ENCODE data around the gene OSBPL1A.
"Not testable (repeated sequence)": the region's sequence is repeated elsewhere in the genome, so short reads cannot be mapped to it uniquely, and the experiment has no call there.

Gene OSBPL1A

DNA sequence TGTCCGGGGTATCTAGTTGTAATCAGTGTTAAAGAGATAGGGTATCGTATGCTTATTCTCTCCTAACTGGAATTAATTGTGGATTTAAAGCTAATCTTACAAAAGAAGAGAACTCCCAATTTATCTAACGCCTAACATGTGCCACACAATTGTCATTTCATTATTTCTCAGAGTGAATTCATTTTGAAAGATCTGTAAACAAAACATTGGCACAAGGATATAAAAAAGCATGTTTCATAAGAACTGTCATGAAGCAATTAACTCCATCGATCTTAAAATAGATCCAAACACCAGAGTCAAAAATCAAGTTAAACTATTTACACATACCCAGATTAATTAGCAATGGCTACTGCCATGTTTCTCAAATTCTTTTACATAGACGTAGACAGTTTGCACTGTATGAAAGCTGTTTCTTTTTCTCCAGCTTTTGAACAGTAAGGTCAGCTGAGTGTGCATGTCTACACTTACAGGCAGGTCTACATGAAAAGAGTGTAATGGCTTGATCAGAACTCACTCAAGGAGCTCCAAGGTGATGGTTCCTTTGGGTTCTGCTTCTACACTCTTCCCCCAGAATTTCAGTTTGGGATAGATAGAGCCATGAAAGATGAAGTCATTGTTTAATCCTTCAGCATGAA is 220.0 kb downstream of the OSBPL1A start:
- no peak for DNase-seq

DNA sequence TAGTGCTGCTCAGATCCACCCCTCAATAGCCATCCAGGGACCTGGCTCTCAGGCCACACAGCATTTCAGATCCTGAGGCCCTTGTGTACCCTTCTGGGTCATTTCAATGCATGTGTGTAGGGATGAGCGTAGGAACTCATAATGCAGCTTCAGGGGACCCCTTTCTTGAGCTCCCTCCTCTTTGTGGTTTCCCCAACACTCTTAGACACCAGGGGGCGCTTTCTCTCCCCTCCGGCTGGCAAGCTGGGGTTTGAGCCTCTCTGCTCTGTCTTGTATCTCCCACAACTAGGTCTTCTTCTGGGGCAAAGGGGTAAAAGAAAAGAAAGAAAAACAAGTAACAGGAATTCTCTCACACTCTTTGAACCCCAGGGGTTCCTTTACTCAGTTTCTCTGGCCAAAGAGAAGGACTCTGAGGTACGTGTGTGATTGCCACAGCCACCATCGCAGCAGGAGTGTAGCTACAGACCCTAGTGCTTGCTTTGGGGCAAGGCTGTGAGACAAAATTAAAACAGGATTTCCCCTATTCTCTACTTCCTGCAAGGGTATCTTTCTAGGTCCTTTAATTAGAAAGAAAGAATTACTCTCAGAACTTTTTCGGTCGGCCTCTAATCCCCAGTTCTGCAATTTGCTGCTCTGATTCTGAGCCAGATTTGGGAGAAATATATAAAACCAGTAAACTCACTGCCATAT is 220.8 kb downstream of the OSBPL1A start:
- DNase-seq, result peak; percentile 29

DNA sequence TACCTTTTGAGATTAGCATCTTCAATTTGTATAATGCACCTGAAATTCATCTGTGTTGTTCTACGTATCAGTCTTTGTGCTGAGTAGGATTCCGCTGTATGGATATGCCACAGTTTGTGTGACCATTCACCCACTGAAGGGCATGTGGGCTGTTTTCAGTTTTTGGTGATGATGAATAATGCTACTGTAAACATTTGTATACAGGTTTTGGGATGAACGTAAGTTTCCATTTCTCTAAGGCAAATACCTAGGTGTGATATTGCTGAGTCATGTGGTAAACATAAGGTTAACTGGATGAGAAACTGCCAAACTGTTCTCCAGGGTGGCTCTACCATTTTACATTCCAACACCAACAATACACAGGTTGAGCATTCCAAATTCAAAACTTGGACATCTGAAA is 223.6 kb downstream of the OSBPL1A start:
- no peak for DNase-seq

DNA sequence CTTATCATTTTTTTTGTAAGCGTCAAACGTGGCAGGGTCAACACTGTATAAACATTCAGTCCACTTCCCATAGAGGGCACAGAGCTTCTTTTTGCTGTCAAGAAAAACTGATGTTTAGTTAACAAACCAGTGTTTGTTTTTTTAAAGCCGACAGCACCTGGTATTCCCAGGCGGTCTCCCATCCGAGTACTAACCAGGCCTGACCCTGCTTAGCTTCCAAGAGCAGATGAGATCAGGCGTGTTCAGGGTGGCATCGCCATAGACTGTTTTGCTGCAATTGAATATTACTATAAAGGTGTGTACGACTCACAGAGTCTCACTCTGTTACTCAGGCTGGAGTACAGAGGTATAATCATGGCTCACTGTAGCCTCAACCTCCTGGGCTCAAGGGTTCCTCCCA is 227.3 kb downstream of the OSBPL1A start:
- DNase-seq, result no peak

DNA sequence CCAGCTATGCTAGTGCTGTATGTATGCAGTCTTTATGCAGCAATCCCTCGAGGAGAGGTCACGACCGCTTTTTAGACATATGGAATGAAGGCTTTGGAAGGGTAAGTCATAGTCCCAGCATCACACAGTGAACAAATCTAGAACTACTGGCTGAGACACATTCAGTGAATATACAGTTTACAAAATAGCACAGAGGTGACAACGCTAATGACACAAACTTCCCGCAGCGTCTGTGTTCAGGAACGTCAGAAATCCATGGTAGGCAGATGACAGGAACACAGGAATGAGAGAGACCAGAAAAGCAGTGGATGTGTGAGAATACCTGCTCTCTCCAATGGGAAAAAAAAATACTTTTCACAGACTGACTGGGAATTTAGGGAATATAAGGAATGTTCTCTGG is 229.1 kb downstream of the OSBPL1A start:
- DNase-seq, result no peak

DNA sequence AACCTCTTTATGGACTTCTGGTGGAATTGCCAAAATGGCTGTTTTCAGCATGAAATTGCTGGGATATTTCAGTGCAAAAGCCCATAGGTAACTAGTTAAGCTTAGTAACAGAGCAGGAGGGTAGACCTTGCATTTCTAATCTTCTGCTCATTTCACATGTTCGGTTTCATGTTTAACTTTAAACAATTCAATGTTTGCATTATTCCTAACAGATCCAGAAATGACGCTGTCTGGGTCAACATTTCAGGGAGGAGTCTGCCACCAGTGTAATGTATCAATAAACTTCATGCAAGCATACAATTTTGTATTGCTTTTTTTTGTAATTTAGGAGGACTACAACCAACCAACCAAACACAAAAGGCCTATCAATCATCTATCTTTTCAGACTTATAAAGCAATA is 236.3 kb downstream of the OSBPL1A start:
- no peak for DNase-seq

DNA sequence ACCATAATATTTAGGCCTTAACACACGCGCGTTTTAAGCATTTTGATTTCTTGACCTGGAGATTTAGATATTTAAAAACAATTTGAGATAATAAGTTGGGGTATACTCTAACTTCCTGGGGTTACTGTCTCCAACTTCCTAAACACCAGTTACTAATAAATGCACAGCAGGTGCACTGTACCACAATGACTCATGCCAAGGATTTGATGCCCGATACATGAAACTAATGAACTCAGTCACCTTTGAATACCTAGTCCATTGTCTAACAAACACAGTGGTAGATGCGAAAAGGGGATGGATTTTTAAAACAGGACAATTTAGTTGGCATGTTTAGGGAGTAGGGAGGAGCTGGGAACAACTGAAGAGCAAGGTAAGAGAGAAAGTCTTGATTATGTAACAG is 237.5 kb downstream of the OSBPL1A start:
- DNase-seq, result no peak

DNA sequence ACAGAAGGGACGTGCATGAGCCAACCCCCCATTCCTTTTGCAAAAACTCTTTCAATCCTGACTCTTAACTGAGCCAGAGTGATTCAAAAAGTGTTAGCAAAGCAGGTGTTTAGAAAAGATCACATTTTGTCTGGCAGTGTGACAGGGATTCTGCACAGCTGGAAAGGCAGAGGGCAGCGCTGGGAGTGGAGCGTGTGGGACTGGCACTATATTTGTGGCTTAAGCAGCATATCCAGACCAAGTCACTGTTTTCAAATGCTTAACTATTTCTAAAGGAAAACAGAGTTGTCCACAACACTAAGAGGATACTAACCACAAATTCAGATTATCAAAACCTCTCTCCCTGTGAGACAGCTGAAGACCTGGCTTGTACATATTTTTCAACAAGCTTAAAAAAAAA is 239.8 kb downstream of the OSBPL1A start:
- DNase-seq, result no peak

DNA sequence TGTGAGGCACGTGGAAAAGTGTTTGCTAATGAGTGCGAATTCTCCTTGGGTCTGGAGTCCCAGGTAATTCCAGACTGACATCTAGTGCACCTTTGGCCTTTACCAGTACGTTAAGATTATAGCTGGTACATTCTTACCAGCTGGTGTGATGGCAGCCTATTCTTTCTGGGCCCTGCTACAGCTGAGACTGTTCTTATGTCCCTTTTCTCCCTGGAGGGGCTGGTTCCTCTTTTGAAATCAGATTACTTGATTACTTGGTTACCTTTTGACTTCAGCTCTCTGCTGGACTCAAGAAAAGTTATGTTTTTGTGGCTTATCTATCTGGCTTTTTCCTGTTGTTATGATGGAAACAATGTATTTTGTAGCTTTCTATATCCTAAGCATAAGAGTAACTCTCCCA is 244.2 kb downstream of the OSBPL1A start:
- DNase-seq, result no peak

DNA sequence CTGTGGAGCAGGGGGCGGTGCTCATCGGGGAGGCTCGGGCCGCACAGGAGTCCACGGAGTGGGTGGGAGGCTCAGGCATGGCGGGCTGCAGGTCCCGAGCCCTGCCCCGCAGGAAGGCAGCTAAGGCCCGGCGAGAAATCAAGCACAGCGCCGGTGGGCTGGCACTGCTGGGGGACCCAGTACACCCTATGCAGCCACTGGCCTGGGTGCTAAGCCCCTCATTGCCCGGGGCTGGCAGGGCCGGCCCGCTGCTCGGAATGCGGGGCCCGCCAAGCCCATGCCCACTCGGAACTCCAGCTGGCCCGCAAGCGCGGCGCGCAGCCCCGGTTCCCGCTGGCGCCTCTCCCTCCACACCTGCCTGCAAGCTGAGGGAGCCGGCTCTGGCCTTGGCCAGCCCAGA is 248.0 kb downstream of the OSBPL1A start:
- DNase-seq, result not testable (repeated sequence)

DNA sequence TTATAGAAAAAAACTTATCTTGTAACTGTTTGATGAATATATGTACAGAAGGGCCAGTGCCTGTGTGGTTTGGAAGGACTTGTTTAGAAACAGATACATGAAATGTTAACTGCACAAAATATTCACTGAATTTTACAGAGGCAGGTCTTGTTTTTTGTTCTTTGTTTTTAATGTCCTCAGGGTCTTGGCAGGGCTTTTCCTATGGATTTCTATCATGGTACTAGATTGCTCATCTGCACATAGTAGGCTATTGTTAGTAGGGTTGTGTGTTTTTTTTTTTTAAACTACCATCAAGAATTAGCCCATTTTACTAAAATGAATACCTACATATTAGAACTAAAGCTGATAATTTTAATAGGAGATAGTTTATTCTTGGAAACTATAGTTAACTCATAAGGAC is 255.2 kb downstream of the OSBPL1A start:
- no peak for DNase-seq

DNA sequence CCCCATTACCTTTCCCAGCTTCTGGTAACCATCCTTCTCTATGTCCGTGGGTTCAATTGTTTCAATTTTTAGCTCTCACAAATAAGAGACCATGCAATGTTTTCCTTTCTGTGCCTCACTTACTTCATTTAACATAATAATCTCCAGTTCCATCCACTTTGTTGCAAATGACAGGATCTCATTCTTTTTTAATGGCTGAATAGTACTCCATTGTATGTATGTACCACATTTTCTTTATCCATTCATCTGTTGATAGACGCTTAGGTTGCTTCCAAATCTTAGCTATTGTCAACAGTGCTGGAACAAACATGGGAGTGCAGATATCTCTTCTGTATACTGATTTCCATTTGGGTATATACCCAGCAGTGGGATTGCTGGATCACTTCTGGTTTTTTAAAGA is 256.9 kb downstream of the OSBPL1A start:
- no peak for DNase-seq

DNA sequence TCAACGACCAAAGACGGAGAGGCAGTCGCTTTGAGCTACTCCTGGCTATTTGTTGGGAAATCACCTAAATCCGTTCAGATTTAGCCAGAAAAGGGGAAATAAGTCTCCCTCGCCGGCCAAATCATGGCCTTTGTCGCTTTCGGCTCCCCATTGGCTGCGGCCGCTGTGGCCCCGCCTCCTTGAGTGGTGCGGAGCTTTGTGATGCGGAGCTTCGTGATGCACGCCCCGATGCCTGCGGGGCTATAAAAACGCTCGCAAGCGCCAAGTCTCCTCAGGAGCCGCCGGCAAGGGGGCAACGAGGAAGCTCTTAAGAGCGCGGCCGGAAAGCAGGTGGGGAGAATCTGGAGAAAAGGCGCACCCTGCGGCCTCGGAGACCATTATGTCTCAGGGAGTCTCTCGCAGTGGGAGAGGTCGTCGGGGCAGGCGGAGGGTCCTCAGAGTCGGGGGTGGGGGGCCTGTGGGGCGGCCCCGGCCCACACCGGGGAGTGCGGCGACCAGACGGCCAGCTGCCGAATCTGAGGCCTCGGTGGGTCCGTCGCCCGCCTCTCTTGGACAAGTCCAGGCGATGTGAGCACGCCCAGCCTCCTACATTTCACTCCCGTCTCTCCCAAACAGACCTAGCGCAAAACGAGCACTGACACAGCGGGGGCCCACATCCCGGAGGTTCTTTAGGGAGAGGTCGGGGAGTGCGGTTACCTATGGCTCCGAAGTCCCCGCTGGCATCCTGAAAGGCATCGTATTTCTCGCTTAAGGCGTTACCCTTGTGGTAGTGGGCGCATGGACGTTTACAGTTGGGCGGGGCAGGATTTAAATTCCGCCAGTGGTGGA is 258.6 kb downstream of the OSBPL1A start, which contains the start of gene CABYR:
Gene CABYR, plus strand, starts transcription at position 274 of the 828 bp plus-strand sequence. CDS start 4,053 bp downstream, outside the sequence.
- peak; percentile 77 for DNase-seq

DNA sequence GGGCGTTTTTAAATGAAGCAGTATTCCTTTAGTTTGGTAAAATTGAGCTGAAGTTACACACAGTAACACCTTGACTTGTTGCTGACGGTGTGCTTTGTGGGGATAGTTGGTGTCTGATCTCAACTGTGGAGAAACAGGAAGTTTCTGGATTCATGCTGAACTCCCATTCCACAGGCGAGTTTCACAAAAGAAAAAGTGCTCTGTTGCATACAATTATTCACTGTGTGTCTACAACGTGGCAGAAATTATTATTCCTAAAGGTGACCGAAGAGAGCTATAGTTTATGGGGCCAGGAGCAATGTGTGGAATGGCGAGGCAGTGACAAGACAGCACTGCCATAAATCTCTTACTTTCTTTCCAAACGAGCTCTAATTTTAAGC is 259.2 kb downstream of the OSBPL1A start:
- no peak for DNase-seq

DNA sequence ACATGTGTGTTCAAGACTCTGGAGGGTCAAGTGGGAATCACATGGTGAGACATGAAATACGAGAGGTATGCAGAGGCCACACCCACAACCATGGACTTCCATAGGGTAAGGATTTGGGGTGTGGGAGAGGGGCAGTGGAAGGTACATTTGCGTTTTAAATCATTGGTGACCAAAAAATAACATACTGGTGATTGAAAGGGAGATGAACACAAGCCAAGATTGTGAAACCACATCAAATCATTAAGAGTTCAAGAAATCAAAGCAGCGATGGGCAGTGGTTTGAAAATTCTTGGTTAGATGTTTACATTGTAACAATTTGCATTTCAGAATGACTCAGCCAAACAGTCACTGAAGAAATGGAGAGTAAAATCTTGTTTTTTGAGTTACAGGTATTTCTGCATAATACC is 260.7 kb downstream of the OSBPL1A start:
- peak; percentile 30 for DNase-seq

DNA sequence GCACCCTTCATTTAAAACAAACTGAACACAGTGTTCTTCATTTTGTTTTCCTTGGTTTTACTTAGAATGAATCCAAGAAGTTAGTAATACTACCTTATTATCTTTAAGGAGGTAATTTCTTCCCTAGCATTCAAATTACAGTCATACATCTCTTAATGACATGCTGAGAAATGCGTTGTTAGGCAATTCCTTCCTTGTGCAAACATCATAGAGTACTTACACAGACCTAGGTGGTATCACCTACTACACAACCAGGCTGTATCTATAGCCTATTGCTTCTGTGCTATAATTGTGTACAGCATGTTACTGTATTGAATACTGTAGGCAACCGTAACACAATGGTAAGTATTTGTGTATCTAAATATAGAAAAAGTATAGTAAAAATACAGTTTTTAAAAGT is 267.1 kb downstream of the OSBPL1A start:
- no peak for DNase-seq

DNA sequence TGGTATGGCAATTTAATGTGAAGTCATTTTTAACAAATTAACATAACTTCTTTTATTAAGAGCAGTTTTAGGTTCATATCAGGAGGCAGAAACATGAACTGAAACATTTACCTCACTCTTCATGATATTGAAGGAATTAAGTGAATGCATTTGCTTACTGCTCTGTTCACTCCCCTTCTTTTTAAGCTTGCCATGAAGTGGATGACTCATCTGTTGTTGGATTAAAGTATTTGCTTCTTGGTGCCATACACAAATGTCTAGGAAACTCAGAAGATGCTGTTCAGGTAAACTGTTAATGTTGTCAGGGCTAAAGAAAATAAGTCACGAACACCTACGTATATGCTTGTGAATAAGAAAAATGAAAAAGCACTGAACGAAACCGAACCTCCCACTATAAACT is 268.9 kb downstream of the OSBPL1A start:
- DNase-seq, result no peak

DNA sequence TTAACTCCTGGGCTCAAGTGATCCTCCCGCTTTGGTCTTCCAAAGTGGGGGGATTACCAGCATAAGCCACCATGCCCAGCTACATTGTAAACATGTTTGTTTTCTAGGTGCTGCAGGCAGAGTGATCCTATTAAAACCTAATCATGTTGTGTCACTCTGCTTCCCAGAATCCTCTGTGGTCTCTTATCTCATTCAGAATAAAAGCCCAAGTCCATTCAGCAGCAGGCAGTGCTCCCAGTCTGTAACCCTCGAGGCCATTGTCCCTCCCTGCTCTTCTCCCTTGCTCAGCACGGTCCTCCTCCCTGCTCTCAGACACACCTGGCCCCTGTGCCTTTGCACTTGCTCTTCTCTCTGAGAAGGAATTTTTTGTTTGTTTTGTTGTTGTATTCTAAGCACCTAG is 269.9 kb downstream of the OSBPL1A start:
- DNase-seq, result no peak

DNA sequence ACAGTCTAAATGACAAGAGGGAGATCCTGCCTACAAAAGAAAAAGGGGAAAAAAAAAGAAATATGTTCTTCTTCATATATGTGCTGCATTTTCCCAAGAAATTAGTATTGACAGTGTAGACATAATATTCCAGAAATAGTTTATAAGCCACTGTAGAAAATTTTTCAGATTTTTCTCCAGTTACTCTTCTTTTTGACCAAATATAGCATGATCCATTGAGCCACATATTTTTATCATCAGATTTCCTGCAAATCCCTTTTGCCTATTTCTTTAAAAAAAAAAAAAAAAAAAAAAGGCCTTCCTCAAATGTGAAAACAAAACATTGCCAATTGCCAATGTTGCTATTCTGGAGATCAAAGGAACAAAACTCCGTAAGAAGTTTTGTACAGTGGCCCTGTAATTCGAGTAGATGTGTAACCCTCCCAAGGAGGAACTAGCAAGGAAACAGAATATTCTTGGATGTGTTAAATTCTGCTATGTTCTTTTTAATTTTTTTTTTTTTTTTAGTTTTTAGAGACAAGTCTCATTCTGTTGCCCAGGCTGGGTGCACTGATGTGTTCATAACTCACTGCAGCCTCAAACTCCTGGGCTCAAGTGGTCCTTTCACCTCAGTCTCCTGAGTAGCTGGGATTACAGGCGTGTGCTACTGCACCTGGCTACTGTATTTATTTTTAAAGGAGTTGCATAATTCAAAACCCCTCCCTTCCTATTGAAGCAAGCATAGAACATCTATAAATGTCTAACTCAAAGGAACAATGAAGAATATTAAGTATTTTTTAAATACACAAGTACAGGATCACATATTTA is 271.3 kb downstream of the OSBPL1A start:
- no peak for DNase-seq

DNA sequence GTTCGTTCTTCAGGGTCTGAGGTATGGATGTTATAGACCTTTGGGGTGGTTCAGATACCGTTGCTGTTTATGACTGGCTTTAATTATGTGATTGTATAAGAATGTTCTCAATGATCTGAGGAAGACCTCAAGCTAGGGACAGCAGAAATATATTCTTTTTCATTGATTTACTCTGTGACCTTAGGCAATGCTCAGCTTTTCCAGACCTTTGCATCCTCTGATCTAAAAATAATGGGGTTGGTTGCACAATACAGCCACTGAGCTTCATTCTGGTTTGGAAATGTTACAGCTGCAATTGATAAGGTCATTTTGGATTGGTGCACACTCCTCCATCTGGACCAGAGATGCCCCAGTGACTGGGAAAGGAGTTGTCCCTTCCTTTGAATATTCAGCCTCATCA is 276.0 kb downstream of the OSBPL1A start:
- DNase-seq, result no peak

DNA sequence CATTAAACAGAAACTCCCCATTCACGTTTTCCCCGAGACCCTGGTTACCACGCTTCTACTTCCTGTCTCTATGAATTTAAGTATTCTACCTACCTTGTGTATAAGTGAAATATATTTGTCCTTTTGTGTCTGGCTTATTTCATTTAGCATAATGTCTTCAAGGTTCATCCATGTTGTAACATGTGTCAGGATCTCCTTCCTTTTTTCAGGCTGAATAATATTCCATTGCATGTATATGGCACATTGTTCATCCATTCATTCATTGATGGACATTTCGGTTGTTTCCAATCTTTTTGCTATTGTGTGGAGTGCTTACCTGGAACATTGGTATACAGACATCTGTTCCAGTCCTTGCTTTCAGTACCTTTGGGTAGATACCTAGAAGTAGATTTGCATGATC is 276.9 kb downstream of the OSBPL1A start:
- DNase-seq, result no peak

DNA sequence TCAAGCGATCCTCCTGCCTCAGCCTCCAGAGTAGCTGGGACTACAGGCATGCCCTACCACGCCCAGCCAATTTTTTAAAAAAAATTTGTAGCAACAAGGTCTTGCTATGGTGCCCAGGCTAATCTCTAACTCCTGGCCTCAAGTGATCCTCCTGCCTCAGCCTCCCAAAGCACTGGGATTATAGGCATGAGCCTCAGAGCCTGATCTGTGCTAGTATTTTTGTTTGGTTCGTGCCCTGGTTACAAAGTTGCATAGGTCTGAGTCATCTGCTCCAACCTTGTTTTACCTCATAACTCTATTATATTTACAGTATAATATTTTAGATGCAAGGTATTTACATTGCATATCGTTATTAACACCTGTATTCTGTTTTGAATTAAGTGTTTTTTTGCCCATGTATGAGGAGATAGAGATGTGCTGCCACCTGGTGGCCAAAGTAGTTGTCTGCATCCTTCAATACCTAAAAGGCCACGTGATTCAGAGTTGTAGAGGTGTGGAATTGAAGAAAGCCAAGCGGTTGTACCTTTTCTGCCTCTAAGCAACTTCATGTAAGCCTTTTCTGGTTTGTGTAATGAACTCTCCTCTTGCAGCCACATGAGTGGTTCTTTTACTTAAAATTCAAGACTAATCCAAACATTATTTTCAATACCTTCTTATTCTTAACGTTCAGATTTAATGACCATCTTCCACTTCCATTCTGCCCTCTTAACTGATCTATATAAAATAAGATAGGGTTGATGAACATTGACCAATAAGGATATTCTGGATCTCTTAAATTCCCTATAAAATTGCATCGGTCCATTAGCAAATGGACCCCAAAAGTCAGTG is 278.7 kb downstream of the OSBPL1A start:
- peak; percentile 78 for DNase-seq
